Endothelial cell of umbilical vein (primary cell): ENCODE measurements around the gene MAN2B2. TPM values are rescaled to one million over a fixed set of nuclear protein-coding genes. Genes with fewer than 3 reads are reported as not detected.

ENCODE experiments used
- BruUV-seq: library from RNA; stranded (reverse); fragments of 400-500 nt; replicated peaks from 2 replicates; lab custom pipeline; 2021; lab: Mats Ljungman, UMichigan
- CTCF ChIA-PET: fragments of 300-600, 350-600 bp; sonication (Branson Sonifier 250); formaldehyde crosslinking; loops from one replicate; lab custom pipeline; 2021; ENCODE audit warnings: antibody characterized with exemption, inconsistent platforms; lab: Charles Lee
- POLR2A ChIA-PET: fragments of 300-600, 350-600 bp; sonication (Branson Sonifier 250); formaldehyde crosslinking; loops from one replicate; lab custom pipeline; 2021; ENCODE audit warnings: antibody characterized with exemption, inconsistent platforms; lab: Charles Lee
- DNase-seq: peaks from one replicate; pipeline ENCODE4 v3.0.0-alpha.2; 2011; ENCODE audit warnings: low read depth, low spot score
- FAIRE-seq: peaks from 2 replicates; lab custom pipeline; 2011; peaks lifted over from hg19 to GRCh38; lab: Jason Lieb, UNC
- H2AFZ ChIP-seq: 2 replicates; pipeline ENCODE4 v1.6.0; 2012; ENCODE audit warnings: low read depth, low read length, control low read depth, inconsistent platforms
- H3K27ac ChIP-seq: 2 replicates; pipeline ENCODE4 v1.5.1; 2011; ENCODE audit warnings: low read depth, mild to moderate bottlenecking, control low read depth, low read length, moderate library complexity; ENCODE audit not compliant: insufficient read depth
- H3K27me3 ChIP-seq, 2 experiments: 2 replicates each; pipeline versions ENCODE4 v1.6.0 to v1.6.1; 2011; ENCODE audit warnings: low read length in 2 of 2, mixed read lengths in 1 of 2; ENCODE audit not compliant: control insufficient read depth in 2 of 2, insufficient read depth in 2 of 2
- H3K36me3 ChIP-seq, 2 experiments: 2 replicates in 1 of 2; 3 replicates in 1 of 2; pipeline ENCODE4 v1.5.1; 2011; ENCODE audit warnings: low read length in 2 of 2, mild to moderate bottlenecking in 1 of 2, moderate library complexity in 1 of 2; ENCODE audit not compliant: control insufficient read depth in 2 of 2, insufficient read depth in 2 of 2; ENCODE audit errors: extremely low read depth in 1 of 2
- H3K4me1 ChIP-seq: 3 replicates; pipeline ENCODE4 v1.5.1; 2011; ENCODE audit warnings: mild to moderate bottlenecking, low read length; ENCODE audit not compliant: control insufficient read depth, insufficient read depth; ENCODE audit errors: extremely low read depth
- H3K4me2 ChIP-seq: 2 replicates; pipeline ENCODE4 v1.6.1; 2011; ENCODE audit warnings: low read length, control low read depth, mixed read lengths; ENCODE audit not compliant: insufficient read depth
- H3K4me3 ChIP-seq, 3 experiments: fragments of 200-600 bp in 1 of 3; sonication (generic), shearing (Covaris generic) in 1 of 3; replicated peaks in 1 of 3; 2 replicates each; pipeline ENCODE4 v1.5.1; 2011 to 2016; ENCODE audit warnings: control low read depth in 3 of 3, low read length in 3 of 3, mild to moderate bottlenecking in 2 of 3, inconsistent platforms in 1 of 3, low read depth in 1 of 3, moderate library complexity in 1 of 3; ENCODE audit not compliant: insufficient read depth in 1 of 3
- H3K79me2 ChIP-seq: 2 replicates; pipeline ENCODE4 v1.6.0; 2012; ENCODE audit warnings: low read length, inconsistent platforms; ENCODE audit not compliant: control insufficient read depth, insufficient read depth
- H3K9ac ChIP-seq: replicated peaks from 2 replicates; pipeline ENCODE3; 2011; ENCODE audit warnings: low read length, control low read depth; ENCODE audit not compliant: insufficient read depth; ENCODE audit errors: extremely low read depth
- H3K9me1 ChIP-seq: replicated peaks from 3 replicates; pipeline ENCODE4 v1.6.0; 2011; ENCODE audit warnings: mild to moderate bottlenecking, low read length; ENCODE audit not compliant: control insufficient read depth, insufficient read depth; ENCODE audit errors: extremely low read depth
- H3K9me3 ChIP-seq: replicated peaks from 2 replicates; pipeline ENCODE4 v1.5.1; 2012; ENCODE audit warnings: low read length, inconsistent platforms; ENCODE audit not compliant: control insufficient read depth, insufficient read depth
- H4K20me1 ChIP-seq: replicated peaks from 2 replicates; pipeline ENCODE3; 2011; ENCODE audit warnings: mild to moderate bottlenecking, low read length; ENCODE audit not compliant: control insufficient read depth, insufficient read depth; ENCODE audit errors: extremely low read depth
- CTCF ChIP-seq, 2 donors: IDR thresholded peaks; 1 replicate in 1 of 2; 2 replicates in 1 of 2; pipeline ENCODE4 v1.5.1; 2011; ENCODE audit warnings: low read length in 2 of 2, mild to moderate bottlenecking in 2 of 2, moderate library complexity in 2 of 2, control low read depth in 1 of 2, inconsistent platforms in 1 of 2, low read depth in 1 of 2; ENCODE audit not compliant: insufficient read depth in 1 of 2; ENCODE audit errors: extremely low read depth in 1 of 2
- EZH2 ChIP-seq: IDR thresholded peaks from 2 replicates; pipeline ENCODE4 v1.6.1; 2012; ENCODE audit warnings: borderline replicate concordance, low read depth, mild to moderate bottlenecking, moderate library complexity, low read length, inconsistent platforms; ENCODE audit not compliant: severe bottlenecking
- FOS ChIP-seq: IDR thresholded peaks from 2 replicates; pipeline ENCODE4 v1.6.1; 2011; ENCODE audit warnings: mild to moderate bottlenecking, low read length, moderate library complexity, borderline replicate concordance; ENCODE audit not compliant: insufficient read depth
- GATA2 ChIP-seq: IDR thresholded peaks from 2 replicates; pipeline ENCODE4 v1.7.0; 2011; ENCODE audit warnings: low read depth, mild to moderate bottlenecking, moderate library complexity, mixed read lengths, low read length; ENCODE audit not compliant: insufficient read length, insufficient read depth
- JUN ChIP-seq: IDR thresholded peaks from 2 replicates; pipeline ENCODE4 v1.6.1; 2011; ENCODE audit warnings: borderline replicate concordance, low read depth; ENCODE audit not compliant: insufficient read length, insufficient read depth
- MAX ChIP-seq: IDR thresholded peaks from 2 replicates; pipeline ENCODE4 v1.6.1; 2011; ENCODE audit not compliant: insufficient read depth, insufficient read length
- MYC ChIP-seq: IDR thresholded peaks from one replicate; pipeline ENCODE4 v1.6.1; 2011; ENCODE audit warnings: mild to moderate bottlenecking, low read depth, low read length
- POLR2A ChIP-seq: IDR thresholded peaks from 2 replicates; pipeline ENCODE4 v1.6.1; 2012; ENCODE audit warnings: low read depth, mild to moderate bottlenecking, control low read depth, low read length
- POLR2AphosphoS5 ChIP-seq: IDR thresholded peaks from 2 replicates; pipeline ENCODE4 v1.6.1; 2012; ENCODE audit warnings: low read depth, mild to moderate bottlenecking, control low read depth, low read length, moderate library complexity; ENCODE audit not compliant: insufficient read depth
- dilution Hi-C: fragments of 300-500 bp; cut with MboI; formaldehyde crosslinking; loops from one replicate; pipeline ENCODE4 v1.15.0; 2019; ENCODE audit warnings: low sequenced_read_pairs; ENCODE audit not compliant: extremely low pct_ligation_motif_present
- intact Hi-C: fragments of 100-400 bp; cut with micrococcal nuclease; formaldehyde crosslinking; loops from one replicate; pipeline ENCODE4 v1.10.0; 2022
- polyA plus RNA-seq, 4 experiments: library from polyadenylated mRNA; depleted of rRNA in 3 of 4; stranded (reverse) in 3 of 4; unstranded in 1 of 4; fragments of >200 nt; gene quantifications; 2 replicates each; pipeline versions ENCODE4 v1.2.1 to v1.2.3, GENCODE V29; 2011 to 2012; ENCODE audit warnings: missing spikeins in 1 of 4
- total RNA-seq: library from RNA; stranded (reverse); gene quantifications from 2 replicates; pipeline ENCODE4 v1.2.3, GENCODE V29; 2021

MAN2B2 gene
- total and polyA plus RNA-seq, 2 donors (not counting 3 experiments of a cell fraction or from before 2014, with no cell fraction given): 15.7 to 25.1 TPM

GRCh38 chr4:6527259-6527658 lies 47.7 kb upstream of the MAN2B2 start:
- POLR2A ChIA-PET: no interaction called here
- Histone ChIP-seq H3K9me1 (no peaks in the 10 kb centered on the region), H3K27ac (no peak overlapping the region), H3K9ac (no peak overlapping the region), H3K4me3 (no peak overlapping the region), H3K9me3 (no peaks in the 10 kb centered on the region), H3K4me1 (no peaks in the 10 kb centered on the region), H3K79me2 (no peaks in the 10 kb centered on the region), H3K27me3 (no peaks in the 10 kb centered on the region), H3K4me2 (no peak overlapping the region), H3K36me3 (no peaks in the 10 kb centered on the region), H2AFZ (no peak overlapping the region), H4K20me1 (no peaks in the 10 kb centered on the region)
- CTCF ChIA-PET: no interaction called here
- TF ChIP-seq CTCF (IDR thresholded peaks at IDR 0.05; ENCODE audit: extremely low read depth in 1 of 2, insufficient read depth in 1 of 2, low read depth in 1 of 2, low read length in 2 of 2) (no peak), FOS (no peak), POLR2AphosphoS5 (no peak), MAX (no peak), EZH2 (no peak), JUN (no peak), MYC (no peak), POLR2A (no peak), GATA2 (no peak)
- dilution Hi-C loops (no loop called here), intact Hi-C loops (no loop called here)
- no TSS peak for BruUV-seq
- FAIRE-seq (no peak), DNase-seq (no peak)
